ENCODE data around the gene DMD. TPM values are rescaled to one million over a fixed set of nuclear protein-coding genes. Genes with fewer than 3 reads are reported as not detected.

Gene DMD
- total and polyA plus RNA-seq, 2 of the 8 experiments (the other 6 are each of a cell fraction or from before 2014, with no cell fraction given): 4.8 to 7.4 TPM

- no peak for TF ChIP-seq USF2 (IDR thresholded peaks at IDR 0.05; ENCODE audit: low read length)
- TF ChIP-seq PHF8 (conservative IDR thresholded peaks at IDR 0.05; ENCODE audit: low read depth, low read length): no peak
- no peak for TF ChIP-seq NRF1 (IDR thresholded peaks at IDR 0.05; ENCODE audit: low read depth, low read length)
These were observed 922.0 kb downstream of the DMD start (continued) for GRCh38 chrX:32289356-32289755.

Measured in H1 (cell line).